ENCODE results near the gene NLK.
"Not testable (repeated sequence)": the region's sequence is repeated elsewhere in the genome, so short reads cannot be mapped to it uniquely, and the experiment has no call there.

The NLK gene

DNA sequence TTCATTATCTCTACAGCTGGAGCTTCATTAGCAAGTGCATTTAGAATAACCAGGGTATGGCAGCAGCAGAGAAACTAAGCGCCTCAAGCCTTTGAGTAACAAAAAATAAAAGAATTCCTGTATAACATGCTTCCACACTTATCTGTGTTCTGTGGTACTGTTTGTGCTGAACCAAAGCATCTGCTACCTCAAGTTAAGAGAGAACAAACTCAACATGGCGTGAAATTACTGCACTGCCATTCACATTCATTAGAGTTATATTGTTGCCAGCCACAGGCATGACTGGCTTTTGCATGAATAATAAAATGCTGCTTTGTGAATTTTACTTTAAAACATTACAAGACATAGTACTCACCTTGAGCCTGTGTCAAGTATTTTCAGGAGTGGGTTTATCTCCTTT is 76.6 kb downstream of the NLK start:
- DNase-seq = no peak

GRCh38 chr17:28119560-28119959 is 77.1 kb downstream of the NLK start:
- DNase-seq = no peak

DNA sequence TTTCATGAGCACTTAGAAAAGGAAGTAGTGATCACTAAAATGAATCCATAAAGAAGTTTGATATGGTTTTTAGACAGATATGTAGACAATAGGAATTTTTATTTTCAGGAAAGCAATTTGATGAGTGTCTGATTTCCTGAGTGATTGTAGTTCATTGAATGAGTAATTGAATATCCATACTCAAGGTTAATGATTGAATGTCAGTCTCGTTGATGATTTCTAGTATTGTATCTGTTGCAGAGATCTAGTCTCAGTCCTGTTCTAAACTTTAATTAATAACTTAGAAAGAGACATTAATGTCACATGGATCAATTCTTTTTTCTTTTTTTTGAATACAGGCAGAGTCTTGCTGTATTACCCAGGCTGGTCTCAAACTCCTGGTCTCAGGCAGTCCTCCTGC is 78.3 kb downstream of the NLK start:
- no peak for DNase-seq

DNA sequence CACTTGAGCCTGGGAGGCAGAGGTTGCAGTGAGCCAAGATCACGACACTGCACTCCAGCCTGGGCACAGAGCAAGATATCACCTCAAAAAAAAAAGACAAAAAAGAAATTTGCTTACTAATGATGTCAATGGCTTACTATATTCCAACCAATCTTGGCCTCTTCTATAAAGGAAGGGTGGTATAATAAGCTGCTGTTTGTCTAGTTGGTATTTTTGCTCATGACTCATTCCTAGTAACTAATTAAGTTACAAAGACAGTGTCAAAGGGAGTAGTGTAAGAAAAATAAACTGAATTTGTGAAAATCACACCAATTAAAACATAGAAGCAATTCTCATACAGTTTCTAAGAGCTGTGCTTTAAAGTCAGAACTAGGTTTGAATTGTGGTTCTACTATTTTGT is 82.5 kb downstream of the NLK start:
- DNase-seq = no peak

- DNase-seq = no peak
These were observed 83.3 kb downstream of the NLK start for GRCh38 chr17:28125526-28126378.

- no peak for DNase-seq
These were observed 84.7 kb downstream of the NLK start for GRCh38 chr17:28127196-28127595.

DNA sequence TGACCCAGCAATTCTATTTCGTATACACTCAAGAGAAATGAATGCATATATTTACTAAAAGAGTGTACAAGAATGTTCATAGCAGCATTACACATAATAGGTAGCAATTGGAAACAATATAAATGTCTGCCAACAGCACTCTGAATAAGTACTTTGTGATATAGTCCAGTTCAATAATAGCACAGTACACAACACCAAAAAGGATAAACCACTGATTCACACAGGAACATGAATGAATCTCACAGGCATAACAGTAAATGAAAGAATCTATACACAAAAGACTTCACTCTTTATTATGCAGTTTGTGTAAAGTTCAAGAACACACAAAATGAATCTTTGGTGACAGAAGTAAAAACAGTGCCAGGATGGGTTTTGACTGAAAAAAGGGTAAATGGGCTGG is 86.3 kb downstream of the NLK start:
- DNase-seq = no peak

DNA sequence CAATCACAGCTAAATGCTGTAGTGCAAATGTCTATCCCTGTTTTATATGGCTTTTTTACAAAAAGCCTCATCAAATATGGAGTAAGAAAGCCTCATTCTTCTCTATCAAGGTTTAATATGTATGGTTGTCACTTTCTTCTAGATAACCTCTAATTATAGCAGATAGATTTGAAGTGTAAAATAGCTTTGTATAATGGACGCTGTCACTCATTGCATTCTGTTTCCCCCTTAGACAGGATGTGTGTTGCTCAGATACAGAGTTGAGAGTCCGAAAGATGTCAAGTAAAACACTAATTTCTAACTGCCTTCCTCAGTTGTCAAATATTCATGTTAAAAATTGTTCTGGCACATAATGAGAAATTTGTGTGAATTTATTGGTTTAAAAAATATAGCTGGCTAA is 88.0 kb downstream of the NLK start:
- no peak for DNase-seq

DNA sequence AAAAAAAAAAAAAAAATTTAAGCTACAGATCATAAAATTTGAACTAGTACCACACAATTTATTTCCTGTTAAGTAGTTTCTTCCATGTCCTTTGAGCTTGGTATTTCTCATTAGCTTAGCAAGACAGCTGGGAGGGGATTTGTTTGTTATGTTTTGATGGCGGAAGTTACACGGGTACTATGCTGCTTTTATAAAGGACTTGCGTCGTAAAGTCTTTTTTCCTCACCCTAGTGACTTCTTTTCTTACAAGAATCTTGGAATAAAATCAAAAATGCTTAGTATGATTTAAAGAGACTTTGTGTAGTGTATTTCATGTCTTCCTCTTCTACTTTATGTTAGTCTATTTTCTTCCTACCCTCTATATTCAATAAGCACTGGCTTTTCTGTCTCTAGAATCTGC is 89.1 kb downstream of the NLK start:
- no peak for DNase-seq

GRCh38 chr17:28133562-28133970 is 91.1 kb downstream of the NLK start:
- no peak for DNase-seq

DNA sequence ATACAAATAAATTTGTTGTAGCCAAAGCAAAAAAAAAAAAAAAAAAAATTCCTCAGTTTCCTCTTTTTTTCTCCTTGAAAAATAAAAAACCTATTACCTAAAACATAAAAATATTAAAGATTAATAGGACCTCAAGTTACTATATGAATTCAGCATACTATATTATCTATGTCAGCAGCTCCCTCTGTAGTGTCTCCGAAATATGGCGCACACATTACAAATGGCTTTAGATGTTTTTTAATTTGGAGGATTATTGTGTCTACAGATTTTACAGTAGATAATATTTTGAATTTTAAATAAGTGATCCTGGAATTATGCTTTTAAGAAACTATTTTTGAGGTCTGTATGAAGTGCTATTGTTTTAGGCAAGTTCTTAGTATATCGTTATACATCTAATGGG is 94.4 kb downstream of the NLK start:
- DNase-seq = no peak

DNA sequence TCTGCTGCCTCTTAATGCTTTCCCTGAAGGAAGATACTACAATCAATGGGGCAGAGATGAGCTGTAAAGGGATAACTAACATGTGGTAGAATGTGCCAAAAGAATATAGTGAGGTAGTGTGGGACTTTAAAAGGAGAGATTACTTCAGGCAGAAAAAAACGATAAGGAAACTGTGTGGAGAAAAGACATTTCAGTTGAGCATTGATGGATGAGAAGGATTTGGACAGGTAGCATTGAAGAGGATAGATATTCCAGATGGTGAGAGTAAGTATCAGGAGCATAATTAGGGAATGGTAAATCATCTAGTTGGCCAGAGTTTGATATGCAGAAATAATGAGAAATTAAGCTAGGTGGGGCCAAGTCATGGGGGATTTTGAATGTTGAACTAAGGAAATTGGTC is 97.3 kb downstream of the NLK start:
- DNase-seq = no peak

GRCh38 chr17:28141313-28141712 is 98.8 kb downstream of the NLK start:
- DNase-seq = no peak

DNA sequence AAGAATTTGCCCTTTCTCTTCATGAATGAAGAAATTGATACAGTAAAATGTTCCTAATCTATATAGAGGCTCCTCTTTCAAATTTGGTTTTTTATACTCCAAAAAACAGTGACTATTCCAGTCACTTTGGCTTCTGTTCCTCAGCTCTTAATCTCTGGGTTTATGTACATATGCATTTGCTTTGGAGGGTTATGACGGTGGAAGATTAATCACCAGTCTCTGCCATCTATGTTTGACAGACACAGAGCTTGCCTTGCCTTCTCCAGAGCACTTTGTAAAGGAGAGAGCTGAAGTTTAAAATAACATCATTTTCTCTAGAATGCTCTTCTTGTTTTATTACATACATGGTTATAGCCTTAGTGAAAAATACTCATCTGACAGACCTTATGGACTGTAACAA is 99.3 kb downstream of the NLK start:
- no peak for DNase-seq

DNA sequence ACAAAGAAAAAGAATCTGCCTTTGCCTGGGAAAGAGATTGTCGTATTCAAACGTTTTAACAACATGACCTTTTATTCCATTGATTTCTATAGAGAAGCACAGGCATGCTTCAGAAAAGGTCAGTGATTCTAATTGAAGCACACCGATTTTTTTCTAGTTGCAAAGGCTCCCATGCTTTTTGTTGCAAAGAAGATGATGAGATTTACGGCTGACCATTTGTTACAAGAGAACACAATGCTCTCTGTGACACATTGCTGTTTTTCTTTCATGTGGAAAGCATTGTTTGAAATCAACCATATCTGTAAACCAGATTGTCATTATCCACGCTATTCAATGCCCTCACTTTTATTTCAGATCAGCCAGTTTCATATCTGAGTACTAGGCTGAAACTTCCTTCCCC is 99.8 kb downstream of the NLK start:
- DNase-seq = no peak

DNA sequence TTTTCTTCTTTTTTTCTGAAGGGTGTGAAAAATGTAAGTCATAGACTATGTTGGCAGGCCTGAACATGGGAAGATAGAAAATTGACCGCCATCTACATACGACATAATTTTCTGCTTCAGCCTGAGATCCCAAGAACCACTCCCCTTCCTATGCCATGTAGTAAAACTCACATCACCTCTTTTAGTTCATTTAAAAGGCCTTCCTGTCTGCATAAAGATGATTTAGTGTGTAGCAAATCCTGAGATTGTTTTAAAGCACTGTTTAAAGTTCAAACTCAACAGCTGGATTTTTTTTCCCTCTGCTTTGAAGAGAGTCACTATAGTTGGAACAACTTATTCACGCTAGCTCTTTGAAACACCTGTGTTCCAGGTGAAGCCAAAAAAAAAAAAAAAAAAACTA is 101.5 kb downstream of the NLK start:
- DNase-seq = no peak

GRCh38 chr17:28145348-28145747 is 102.9 kb downstream of the NLK start:
- DNase-seq = no peak

DNA sequence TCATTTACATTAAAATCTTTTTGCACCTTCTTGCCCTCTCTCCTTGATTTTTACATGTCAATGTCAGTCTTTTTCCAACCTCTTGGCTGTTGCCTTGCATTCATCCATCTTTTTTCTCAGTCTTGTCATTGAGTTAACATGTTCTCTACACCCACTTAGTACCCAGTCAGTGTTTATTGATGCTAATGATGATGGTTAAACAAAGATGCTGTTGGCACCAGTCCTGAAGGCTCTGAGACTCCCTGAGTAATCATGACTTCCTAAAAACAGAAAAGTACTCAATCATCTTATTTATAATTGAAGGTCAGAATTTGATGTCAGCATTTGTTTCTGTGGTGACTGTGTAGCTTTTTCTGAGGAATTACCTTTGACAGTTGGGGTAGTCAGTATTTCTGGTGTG is 104.5 kb downstream of the NLK start:
- no peak for DNase-seq

DNA sequence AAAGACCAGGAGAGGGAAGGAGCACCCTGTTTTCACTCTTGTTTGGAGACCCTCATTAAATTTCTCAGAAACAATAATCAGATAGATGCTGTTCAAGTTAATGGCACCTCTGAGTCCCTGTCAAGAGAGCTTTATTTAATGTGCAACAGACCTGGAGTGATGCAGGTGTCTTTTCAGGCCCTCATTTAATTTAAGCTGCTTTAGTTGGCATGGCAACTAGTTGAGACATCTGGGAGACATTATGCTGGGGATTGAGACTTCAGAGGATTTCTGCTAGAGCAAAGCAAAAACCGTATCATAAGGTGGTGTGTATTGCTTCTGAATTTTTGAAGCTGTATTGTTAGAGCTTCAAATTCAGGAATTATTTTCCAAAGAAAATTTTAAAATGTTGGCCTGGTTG is 108.5 kb downstream of the NLK start:
- DNase-seq = no peak

DNA sequence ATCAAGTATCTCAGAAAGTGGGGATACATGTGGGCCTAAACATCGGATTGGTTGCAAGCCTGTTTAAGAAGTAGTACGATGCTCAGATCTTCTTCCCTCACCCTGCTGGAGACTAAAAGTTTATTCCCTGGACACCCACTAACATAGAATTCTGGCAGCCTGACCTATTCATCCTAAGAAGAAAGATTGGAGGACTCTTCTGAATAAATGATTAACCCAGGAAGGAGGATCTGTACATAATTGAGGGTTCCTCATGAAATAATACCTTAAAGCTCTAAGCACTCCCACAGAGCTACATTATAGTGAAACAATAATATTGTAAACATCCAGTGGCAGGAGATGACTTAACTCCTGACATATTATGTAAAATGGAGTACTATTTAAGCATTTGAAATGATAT is 111.7 kb downstream of the NLK start:
- DNase-seq = no peak

GRCh38 chr17:28155405-28155804 is 112.9 kb downstream of the NLK start:
- not testable (repeated sequence) for DNase-seq

GRCh38 chr17:28159004-28159403 is 116.5 kb downstream of the NLK start:
- no peak for DNase-seq

DNA sequence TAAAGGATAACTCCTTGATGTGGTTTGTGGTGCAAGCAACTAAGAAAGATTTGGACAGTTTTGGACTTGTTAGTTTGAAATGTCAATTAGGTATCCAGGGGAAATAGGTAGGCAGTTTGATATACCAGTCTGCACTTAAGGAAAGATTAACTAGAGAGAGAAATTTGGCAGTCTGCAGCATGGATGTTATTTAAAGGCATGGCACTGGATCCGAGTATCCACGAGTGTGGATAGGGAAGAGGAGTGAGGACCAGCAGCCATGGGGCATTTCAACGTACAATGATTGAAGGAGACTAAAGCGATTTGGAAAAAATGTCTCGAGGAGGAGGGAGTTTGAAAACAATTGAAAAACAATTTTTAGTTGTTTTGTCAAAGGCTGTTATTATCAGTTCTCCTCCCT is 117.4 kb downstream of the NLK start:
- DNase-seq = no peak

- no peak for DNase-seq
These were observed 118.1 kb downstream of the NLK start for GRCh38 chr17:28160610-28161009.

- DNase-seq = no peak
These were observed 118.8 kb downstream of the NLK start for GRCh38 chr17:28161311-28161710.

Data from stimulated activated CD4-positive, alpha-beta T cell treated with anti-CD3 and anti-CD28 coated beads, Interleukin-4, amount 100 ng/mL, for 1 hour (primary cell).